RWPE2 (cell line): ENCODE measurements around the gene MCM9.
"Not testable (repeated sequence)": the region's sequence is repeated elsewhere in the genome, so short reads cannot be mapped to it uniquely, and the experiment has no call there.

Source experiments
- ATAC-seq: fragments of 200-7000 bp; cut with Tn5 transposase; 3 replicates; pipeline ENCODE4 v1.9.1; 2021; ENCODE audit warnings: low read depth
- DNase-seq: peaks from one replicate; pipeline ENCODE4 v3.0.0-alpha.2; 2020; ENCODE audit warnings: low spot score
- H3K27ac ChIP-seq: fragments of 450-650 bp; 2 replicates; pipeline ENCODE4 v1.5.1; 2017; ENCODE audit warnings: mild to moderate bottlenecking; ENCODE audit not compliant: poor library complexity, severe bottlenecking
- H3K27me3 ChIP-seq: fragments of 250-450 bp; sonication (Bioruptor Pico); 2 replicates; pipeline ENCODE4 v1.5.1; 2021; ENCODE audit warnings: mild to moderate bottlenecking, moderate library complexity; ENCODE audit not compliant: insufficient read depth, poor library complexity, severe bottlenecking
- H3K36me3 ChIP-seq: fragments of 250-450 bp; sonication (Bioruptor Pico); 2 replicates; pipeline ENCODE4 v1.5.1; 2020; ENCODE audit warnings: low read depth, mild to moderate bottlenecking, moderate library complexity
- H3K4me1 ChIP-seq: fragments of 250-450 bp; sonication (Bioruptor Pico); 2 replicates; pipeline ENCODE4 v1.5.1; 2021; ENCODE audit warnings: mild to moderate bottlenecking, moderate library complexity; ENCODE audit not compliant: insufficient read depth, poor library complexity, severe bottlenecking
- H3K4me3 ChIP-seq: fragments of 250-450 bp; sonication (Bioruptor Pico); 2 replicates; pipeline ENCODE4 v1.5.1; 2021; ENCODE audit warnings: mild to moderate bottlenecking, moderate library complexity; ENCODE audit not compliant: severe bottlenecking
- H3K9me3 ChIP-seq: fragments of 250-450 bp; sonication (Bioruptor Pico); 2 replicates; pipeline ENCODE4 v1.5.1; 2021; ENCODE audit warnings: mild to moderate bottlenecking, moderate library complexity; ENCODE audit not compliant: severe bottlenecking
- TF ChIP-seq, protein P1 (sequence below): fragments of 450-650 bp; IDR thresholded peaks from one replicate; pipeline ENCODE4 v1.5.1; 2017; ENCODE audit warnings: mild to moderate bottlenecking, moderate library complexity; ENCODE audit not compliant: poor library complexity, severe bottlenecking

The MCM9 gene

DNA sequence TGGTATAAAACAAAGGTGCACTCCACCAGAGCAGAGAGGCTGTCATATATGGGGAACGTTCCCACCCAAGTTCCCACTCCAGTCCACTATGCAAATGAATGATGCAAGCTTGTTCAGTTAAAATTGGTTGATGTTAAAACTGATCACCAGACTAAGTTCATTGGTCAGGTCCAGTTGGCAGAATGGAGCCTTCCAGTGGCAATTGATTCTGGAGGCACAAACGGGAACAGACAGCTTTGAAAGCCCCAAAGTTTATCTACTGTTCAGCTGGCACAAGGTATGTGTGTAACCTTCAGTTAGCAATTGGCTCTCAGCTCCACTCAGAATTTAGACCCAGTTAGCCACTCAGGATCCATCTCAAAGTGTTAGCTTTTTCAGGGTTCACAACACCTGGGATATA is 164.1 kb downstream of the MCM9 start:
- DNase-seq (no peak), ATAC-seq (no peak)
- H3K4me3 ChIP-seq, result no peak overlapping the region
- H3K36me3 ChIP-seq, result no peaks in the 10 kb centered on the region
- peaks cover 4% of the 10 kb centered on the region for H3K4me1 ChIP-seq
- no peak overlapping the region for H3K27ac ChIP-seq
- no peaks in the 10 kb centered on the region for H3K9me3 ChIP-seq
- no peaks in the 10 kb centered on the region for H3K27me3 ChIP-seq
- TF ChIP-seq, protein P1, sequence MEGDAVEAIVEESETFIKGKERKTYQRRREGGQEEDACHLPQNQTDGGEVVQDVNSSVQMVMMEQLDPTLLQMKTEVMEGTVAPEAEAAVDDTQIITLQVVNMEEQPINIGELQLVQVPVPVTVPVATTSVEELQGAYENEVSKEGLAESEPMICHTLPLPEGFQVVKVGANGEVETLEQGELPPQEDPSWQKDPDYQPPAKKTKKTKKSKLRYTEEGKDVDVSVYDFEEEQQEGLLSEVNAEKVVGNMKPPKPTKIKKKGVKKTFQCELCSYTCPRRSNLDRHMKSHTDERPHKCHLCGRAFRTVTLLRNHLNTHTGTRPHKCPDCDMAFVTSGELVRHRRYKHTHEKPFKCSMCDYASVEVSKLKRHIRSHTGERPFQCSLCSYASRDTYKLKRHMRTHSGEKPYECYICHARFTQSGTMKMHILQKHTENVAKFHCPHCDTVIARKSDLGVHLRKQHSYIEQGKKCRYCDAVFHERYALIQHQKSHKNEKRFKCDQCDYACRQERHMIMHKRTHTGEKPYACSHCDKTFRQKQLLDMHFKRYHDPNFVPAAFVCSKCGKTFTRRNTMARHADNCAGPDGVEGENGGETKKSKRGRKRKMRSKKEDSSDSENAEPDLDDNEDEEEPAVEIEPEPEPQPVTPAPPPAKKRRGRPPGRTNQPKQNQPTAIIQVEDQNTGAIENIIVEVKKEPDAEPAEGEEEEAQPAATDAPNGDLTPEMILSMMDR, result no peak

DNA sequence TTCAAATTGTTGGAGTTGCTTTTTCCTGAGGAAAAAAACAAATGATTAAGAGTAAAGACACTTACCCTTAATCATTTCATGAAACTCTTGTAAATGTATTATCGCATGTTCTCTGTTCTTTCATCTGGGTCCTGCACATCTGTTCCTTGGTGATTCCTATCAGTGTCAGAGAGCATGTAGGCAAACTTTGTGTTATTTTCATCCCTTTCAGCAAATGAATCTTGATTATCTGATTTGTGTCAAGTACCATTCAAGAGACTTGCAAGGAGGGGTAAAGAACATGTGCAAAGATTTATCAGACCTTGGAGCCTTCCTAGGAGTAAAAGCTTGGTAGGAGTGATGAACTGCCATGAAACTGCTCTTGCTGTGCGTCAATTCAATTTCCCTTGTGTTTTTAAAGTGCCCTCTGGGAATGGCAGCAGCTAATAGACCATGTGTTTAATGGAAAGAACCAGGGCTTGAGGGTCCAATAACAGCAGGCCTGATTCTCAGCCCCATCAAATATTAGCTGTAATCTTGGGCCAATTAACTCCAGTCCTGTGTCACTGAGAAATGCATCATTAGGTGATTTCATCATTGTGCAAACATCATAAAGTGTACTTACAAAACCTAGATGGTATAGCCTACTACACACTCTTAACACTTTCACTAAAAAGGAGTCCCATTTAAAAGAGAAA is 164.7 kb downstream of the MCM9 start:
- TF ChIP-seq, protein P1, result no peak

DNA sequence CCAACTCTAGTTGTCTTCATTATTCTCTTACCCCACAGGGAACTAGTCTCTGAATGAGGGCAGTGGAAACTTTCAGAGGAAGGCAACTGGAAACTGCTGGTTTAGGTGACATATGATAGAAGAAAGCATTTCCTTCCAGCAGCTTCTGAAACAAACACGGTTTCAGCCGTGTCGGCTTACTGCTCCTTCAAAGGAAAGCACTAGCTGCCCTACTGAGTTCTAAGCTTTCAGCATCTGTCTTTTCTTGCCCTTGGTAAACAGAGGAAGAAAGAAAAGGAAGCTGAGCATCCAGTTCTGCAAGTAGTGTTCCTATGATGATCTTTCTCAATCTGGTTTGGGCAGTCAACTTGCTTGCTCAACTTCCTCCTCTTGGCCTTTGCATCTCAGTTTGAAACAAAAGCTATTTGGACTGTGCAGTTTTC is 166.0 kb downstream of the MCM9 start:
- H3K27ac ChIP-seq, result no peak overlapping the region
- TF ChIP-seq, protein P1, result no peak
- DNase-seq, result no peak
- H3K4me3 ChIP-seq, result no peak overlapping the region
- ATAC-seq, result peak; percentile 15; the same call in 1 of the 3 replicates
- H3K36me3 ChIP-seq, result no peaks in the 10 kb centered on the region
- H3K9me3 ChIP-seq, result no peaks in the 10 kb centered on the region
- H3K27me3 ChIP-seq, result no peaks in the 10 kb centered on the region
- peaks cover 4% of the 10 kb centered on the region for H3K4me1 ChIP-seq

More for the DNA sequence above, 164.7 kb downstream of the MCM9 start:
- ATAC-seq (no peak), DNase-seq (no peak)
- H3K9me3 ChIP-seq, result no peaks in the 10 kb centered on the region
- H3K27me3 ChIP-seq, result no peaks in the 10 kb centered on the region
- no peak overlapping the region for H3K4me3 ChIP-seq
- H3K4me1 ChIP-seq, result peaks cover 4% of the 10 kb centered on the region
- no peaks in the 10 kb centered on the region for H3K36me3 ChIP-seq
- H3K27ac ChIP-seq, result no peak overlapping the region

DNA sequence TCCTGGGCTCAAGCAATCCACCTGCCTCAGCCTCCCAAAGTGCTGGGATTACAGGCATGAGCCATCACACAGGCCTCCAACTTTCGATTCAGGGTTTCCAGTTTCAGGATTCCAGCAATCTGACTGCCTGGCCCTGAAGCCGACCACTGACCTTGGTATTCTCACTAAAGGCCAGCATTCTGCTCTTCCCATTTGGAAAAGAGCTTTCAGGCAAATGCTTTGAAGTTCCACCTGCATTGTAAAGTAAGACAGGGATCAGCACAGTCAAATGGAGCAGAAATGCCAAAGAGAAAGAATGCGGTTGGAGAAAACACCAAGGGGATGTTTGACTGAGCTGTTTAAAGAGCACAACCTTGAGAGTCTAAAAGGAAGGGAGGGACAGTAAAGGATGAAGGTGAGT is 166.5 kb downstream of the MCM9 start:
- ATAC-seq (no peak), DNase-seq (no peak)
- no peak overlapping the region for H3K27ac ChIP-seq
- peaks cover 4% of the 10 kb centered on the region for H3K4me1 ChIP-seq
- H3K27me3 ChIP-seq, result no peaks in the 10 kb centered on the region
- no peak overlapping the region for H3K4me3 ChIP-seq
- TF ChIP-seq, protein P1, result no peak
- no peaks in the 10 kb centered on the region for H3K9me3 ChIP-seq
- no peaks in the 10 kb centered on the region for H3K36me3 ChIP-seq

DNA sequence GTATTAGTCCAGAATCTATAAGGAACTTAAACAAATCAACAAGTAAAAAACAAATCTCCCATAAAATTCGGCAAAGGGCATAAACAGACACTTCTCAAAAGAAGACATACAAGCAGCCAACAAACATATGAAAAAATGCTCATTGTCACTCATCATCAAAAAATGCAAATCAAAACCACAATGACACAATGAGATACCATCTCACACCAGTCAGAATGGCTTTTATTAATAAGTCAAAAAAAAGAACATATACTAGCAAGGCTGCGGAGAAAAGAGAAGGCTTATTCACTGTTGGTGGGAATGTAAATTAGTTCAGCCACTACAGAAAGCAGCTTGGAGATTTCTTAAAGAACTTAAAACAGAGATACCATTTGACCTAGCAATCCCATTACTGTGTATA is 169.6 kb downstream of the MCM9 start:
- not testable (repeated sequence) for H3K27me3 ChIP-seq, H3K9me3 ChIP-seq, H3K4me1 ChIP-seq, DNase-seq, H3K36me3 ChIP-seq, H3K4me3 ChIP-seq, ATAC-seq, H3K27ac ChIP-seq
